GM18508 (cell line): ENCODE measurements around the gene SIRT2.

ENCODE experiments used
- ATAC-seq: cut with Tn5 transposase; IDR thresholded peaks from one replicate; pipeline ENCODE4 v1.9.1; 2021; ENCODE audit warnings: moderate number of reproducible peaks; ENCODE audit not compliant: insufficient read depth, unreplicated experiment

SIRT2 gene

GRCh38 chr19:38849147-38849859, 50.1 kb downstream of the SIRT2 start:
- no peak for ATAC-seq

- ATAC-seq, result no peak
Observed at GRCh38 chr19:38848299-38849146, 50.9 kb downstream of the SIRT2 start.

GRCh38 chr19:38846097-38846496, 53.3 kb downstream of the SIRT2 start:
- no peak for ATAC-seq

GRCh38 chr19:38845374-38846024, 53.9 kb downstream of the SIRT2 start:
- no peak for ATAC-seq

GRCh38 chr19:38844093-38844686, 55.2 kb downstream of the SIRT2 start:
- no peak for ATAC-seq

- no peak for ATAC-seq
Observed at GRCh38 chr19:38843175-38843758, 56.2 kb downstream of the SIRT2 start.

- ATAC-seq, result no peak
Observed at GRCh38 chr19:38842439-38843174, 56.8 kb downstream of the SIRT2 start.

GRCh38 chr19:38841787-38842438, 57.5 kb downstream of the SIRT2 start:
- no peak for ATAC-seq

- ATAC-seq, result no peak
Observed at GRCh38 chr19:38841180-38841766, 58.1 kb downstream of the SIRT2 start.

GRCh38 chr19:38840583-38840968, 58.8 kb downstream of the SIRT2 start:
- no peak for ATAC-seq

GRCh38 chr19:38839816-38840582, 59.4 kb downstream of the SIRT2 start:
- ATAC-seq, result no peak

GRCh38 chr19:38838986-38839761, 60.2 kb downstream of the SIRT2 start:
- ATAC-seq, result no peak

- ATAC-seq, result no peak
Observed at GRCh38 chr19:38838208-38838985, 61.0 kb downstream of the SIRT2 start.

GRCh38 chr19:38837656-38838121, 61.7 kb downstream of the SIRT2 start:
- no peak for ATAC-seq

GRCh38 chr19:38836983-38837626, 62.3 kb downstream of the SIRT2 start:
- ATAC-seq, result no peak
